ENCODE data around the gene SGO1. TPM values are rescaled to one million over a fixed set of nuclear protein-coding genes. Genes with fewer than 3 reads are reported as not detected.
"Not testable (repeated sequence)": the region's sequence is repeated elsewhere in the genome, so short reads cannot be mapped to it uniquely, and the experiment has no call there.

The SGO1 gene
- total and polyA plus RNA-seq, 4 experiments from 2014 or later: 0.38 to 0.59 (median 0.53) TPM

- ChIA-PET CTCF (ENCODE audit: partially characterized antibody) (no interaction called here), POLR2A (ENCODE audit: partially characterized antibody) (no interaction called here)
- H3K27me3 Mint-ChIP-seq: no peaks in the 10 kb centered on the region
- DNase-seq: no peak
- H3K27ac ChIP-seq (ENCODE audit: low read depth, low read length): no peak overlapping the region
- H3K4me1 ChIP-seq (ENCODE audit: insufficient read depth, low read length): no peaks in the 10 kb centered on the region
- H3K36me3 Mint-ChIP-seq: peaks cover 0 to 7% of the 10 kb centered on the region in 2 donors
- intact Hi-C loops (cut with micrococcal nuclease): no loop called here
- no peaks in the 10 kb centered on the region for H3K36me3 ChIP-seq (ENCODE audit: insufficient read depth, low read length)
- no peaks in the 10 kb centered on the region for H3K27me3 ChIP-seq (ENCODE audit: insufficient read depth, low read length)
- no peaks in the 10 kb centered on the region for H3K4me1 Mint-ChIP-seq
- no peak overlapping the region for H3K4me3 ChIP-seq (ENCODE audit: low read length in 2 of 2)
- H3K27ac Mint-ChIP-seq: no peak overlapping the region
- H3K4me3 Mint-ChIP-seq: no peak overlapping the region
- H3K9me3 Mint-ChIP-seq: peaks cover 0 to 4% (median 0%) of the 10 kb centered on the region in 8 donors
- no peaks in the 10 kb centered on the region for H3K9me3 ChIP-seq (ENCODE audit: control insufficient read depth in 1 of 2, low read length in 2 of 2)
Measured at GRCh38 chr3:20215636-20216035, 29.6 kb upstream of the SGO1 start.

GRCh38 chr3:20213491-20213890 lies 27.5 kb upstream of the SGO1 start:
- H3K36me3 ChIP-seq (ENCODE audit: insufficient read depth, low read length); CTCF ChIA-PET (ENCODE audit: partially characterized antibody); H3K4me3 ChIP-seq (ENCODE audit: low read length in 2 of 2); POLR2A ChIA-PET (ENCODE audit: partially characterized antibody); H3K4me1 Mint-ChIP-seq; H3K27me3 ChIP-seq (ENCODE audit: insufficient read depth, low read length); H3K9me3 ChIP-seq (ENCODE audit: control insufficient read depth in 1 of 2, low read length in 2 of 2); H3K9me3 Mint-ChIP-seq; intact Hi-C loops (cut with micrococcal nuclease); H3K27ac ChIP-seq (ENCODE audit: low read depth, low read length); DNase-seq; H3K4me1 ChIP-seq (ENCODE audit: insufficient read depth, low read length); H3K4me3 Mint-ChIP-seq; H3K27me3 Mint-ChIP-seq; H3K27ac Mint-ChIP-seq: not testable (repeated sequence)
- peaks cover 0 to 11% of the 10 kb centered on the region in 2 donors for H3K36me3 Mint-ChIP-seq

GRCh38 chr3:20207945-20208344 lies 21.9 kb upstream of the SGO1 start:
- Mint-ChIP-seq H3K36me3 (peaks cover 5 to 21% of the 10 kb centered on the region in 2 donors), H3K9me3 (peaks cover 0 to 23% (median 13%) of the 10 kb centered on the region in 8 donors)
- H3K4me1 Mint-ChIP-seq; H3K36me3 ChIP-seq (ENCODE audit: insufficient read depth, low read length); CTCF ChIA-PET (ENCODE audit: partially characterized antibody); H3K27ac ChIP-seq (ENCODE audit: low read depth, low read length); H3K4me3 ChIP-seq (ENCODE audit: low read length in 2 of 2); H3K27me3 ChIP-seq (ENCODE audit: insufficient read depth, low read length); H3K4me1 ChIP-seq (ENCODE audit: insufficient read depth, low read length); H3K9me3 ChIP-seq (ENCODE audit: control insufficient read depth in 1 of 2, low read length in 2 of 2); POLR2A ChIA-PET (ENCODE audit: partially characterized antibody); intact Hi-C loops (cut with micrococcal nuclease); H3K27me3 Mint-ChIP-seq; DNase-seq; H3K4me3 Mint-ChIP-seq; H3K27ac Mint-ChIP-seq: not testable (repeated sequence)

GRCh38 chr3:20205898-20206297 lies 19.9 kb upstream of the SGO1 start:
- H3K27me3 Mint-ChIP-seq; H3K4me3 Mint-ChIP-seq; POLR2A ChIA-PET (ENCODE audit: partially characterized antibody): not testable (repeated sequence)

DNA sequence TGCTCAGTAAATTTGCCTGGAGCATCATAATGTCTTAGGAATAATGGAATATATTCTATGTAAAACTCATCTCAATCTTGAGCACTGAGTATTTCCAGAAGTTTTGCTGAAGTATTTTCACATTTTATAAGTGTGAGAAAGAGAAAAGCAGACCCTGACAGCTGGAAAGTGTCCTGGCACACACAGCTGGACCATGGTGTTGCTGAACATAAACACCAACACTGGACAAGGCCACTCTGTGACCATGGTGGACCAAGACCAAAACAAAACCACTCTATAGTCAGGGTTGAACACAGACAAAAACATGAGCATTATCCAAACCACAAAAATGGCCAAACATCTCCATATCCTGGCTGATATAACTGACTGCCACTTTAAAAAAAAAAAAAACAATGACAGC lies 15.1 kb upstream of the SGO1 start:
- intact Hi-C loops (cut with micrococcal nuclease): no loop called here
- H3K27ac ChIP-seq (ENCODE audit: low read depth, low read length): no peak overlapping the region
- Mint-ChIP-seq H3K27ac (no peak overlapping the region), H3K4me3 (no peak overlapping the region), H3K9me3 (peaks cover 0 to 9% (median 4%) of the 10 kb centered on the region in 8 donors), H3K4me1 (peaks cover 7 to 12% (median 9%) of the 10 kb centered on the region in 4 donors), H3K36me3 (peaks cover 0 to 6% of the 10 kb centered on the region in 2 donors), H3K27me3 (no peaks in the 10 kb centered on the region)
- H3K27me3 ChIP-seq (ENCODE audit: insufficient read depth, low read length): no peaks in the 10 kb centered on the region
- no peaks in the 10 kb centered on the region for H3K9me3 ChIP-seq (ENCODE audit: control insufficient read depth in 1 of 2, low read length in 2 of 2)
- peaks cover 10% of the 10 kb centered on the region for H3K4me1 ChIP-seq (ENCODE audit: insufficient read depth, low read length)
- ChIA-PET POLR2A (ENCODE audit: partially characterized antibody) (no interaction called here), CTCF (ENCODE audit: partially characterized antibody) (interaction anchor here (0.7 kb wide), 1 partner anchor 15 kb away, joined by 3 read pairs; the partner anchor contains the start of gene SGO1)
- DNase-seq: no peak
- no peak overlapping the region for H3K4me3 ChIP-seq (ENCODE audit: low read length in 2 of 2)
- no peaks in the 10 kb centered on the region for H3K36me3 ChIP-seq (ENCODE audit: insufficient read depth, low read length)

More at GRCh38 chr3:20205898-20206297, 19.9 kb upstream of the SGO1 start:
- intact Hi-C loops (cut with micrococcal nuclease); DNase-seq; H3K36me3 ChIP-seq (ENCODE audit: insufficient read depth, low read length); H3K4me1 Mint-ChIP-seq; H3K27me3 ChIP-seq (ENCODE audit: insufficient read depth, low read length); H3K27ac Mint-ChIP-seq; H3K4me3 ChIP-seq (ENCODE audit: low read length in 2 of 2); H3K27ac ChIP-seq (ENCODE audit: low read depth, low read length); H3K9me3 ChIP-seq (ENCODE audit: control insufficient read depth in 1 of 2, low read length in 2 of 2); H3K4me1 ChIP-seq (ENCODE audit: insufficient read depth, low read length): not testable (repeated sequence)
- Mint-ChIP-seq H3K9me3 (peaks cover 0 to 23% (median 13%) of the 10 kb centered on the region in 8 donors), H3K36me3 (peaks cover 5 to 18% of the 10 kb centered on the region in 2 donors)
- CTCF ChIA-PET (ENCODE audit: partially characterized antibody): interaction anchor here (0.7 kb wide), 1 partner anchor 19 kb away, joined by 3 read pairs; no protein-coding TSS in a partner anchor

- Histone ChIP-seq H3K27ac (ENCODE audit: low read depth, low read length) (no peak overlapping the region), H3K27me3 (ENCODE audit: insufficient read depth, low read length) (no peaks in the 10 kb centered on the region), H3K4me1 (ENCODE audit: insufficient read depth, low read length) (peaks cover 10% of the 10 kb centered on the region), H3K4me3 (ENCODE audit: low read length in 2 of 2) (no peak overlapping the region), H3K36me3 (ENCODE audit: insufficient read depth, low read length) (no peaks in the 10 kb centered on the region), H3K9me3 (ENCODE audit: control insufficient read depth in 1 of 2, low read length in 2 of 2) (no peaks in the 10 kb centered on the region)
- Mint-ChIP-seq H3K27ac (peak overlapping the region in 4 of 7 donors; percentile 2 to 77 (median 8)), H3K4me1 (peaks cover 7 to 12% (median 9%) of the 10 kb centered on the region in 4 donors), H3K4me3 (peak overlapping the region in 4 of 8 donors; percentile 8 to 58 (median 24)), H3K27me3 (no peaks in the 10 kb centered on the region), H3K36me3 (no peaks in the 10 kb centered on the region), H3K9me3 (no peaks in the 10 kb centered on the region)
- DNase-seq: no peak
- ChIA-PET CTCF (ENCODE audit: partially characterized antibody) (interaction anchor here (1.6 kb wide), 1 partner anchor 331 kb away, joined by 3 read pairs; no protein-coding TSS in a partner anchor), POLR2A (ENCODE audit: partially characterized antibody) (interaction anchor here (0.8 kb wide), 1 partner anchor 11 kb away, joined by 3 read pairs; the partner anchor contains the start of gene SGO1)
- intact Hi-C loops (cut with micrococcal nuclease): no loop called here
Measured at GRCh38 chr3:20197775-20198174, 11.8 kb upstream of the SGO1 start.

DNA sequence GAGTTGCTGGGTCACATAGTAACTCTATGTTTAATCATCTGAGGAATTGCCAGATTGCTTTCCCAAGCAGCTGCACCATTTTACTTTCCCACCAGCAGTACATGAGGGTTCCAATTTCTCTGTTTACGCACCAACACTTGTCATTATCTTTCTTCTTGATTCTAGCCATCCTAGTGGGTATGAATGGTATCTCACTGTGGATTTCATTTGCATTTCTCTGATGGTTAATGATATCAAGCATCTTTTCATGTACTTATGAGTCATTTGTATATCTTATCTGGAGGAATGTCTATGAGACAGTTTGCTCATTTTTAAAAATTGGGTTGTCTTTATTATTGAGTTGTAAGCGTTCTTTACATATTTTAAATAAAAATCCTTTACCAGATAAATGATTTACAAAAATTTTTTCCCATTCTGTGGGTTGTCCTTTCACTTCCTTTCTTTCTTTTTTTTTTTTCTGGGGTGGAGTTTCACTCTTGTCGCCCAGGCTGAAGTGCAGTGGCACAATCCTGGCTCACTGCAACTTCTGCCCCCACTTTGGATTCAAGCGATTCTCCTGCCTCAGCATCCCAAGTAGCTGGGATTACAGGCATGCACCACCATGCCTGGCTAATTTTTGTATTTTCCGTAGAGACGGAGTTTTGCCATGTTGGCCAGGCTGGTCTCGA lies 8.9 kb upstream of the SGO1 start:
- Mint-ChIP-seq H3K4me3 (no peak overlapping the region), H3K36me3 (no peaks in the 10 kb centered on the region), H3K9me3 (no peaks in the 10 kb centered on the region), H3K27me3 (no peaks in the 10 kb centered on the region), H3K27ac (peak overlapping the region in 1 of 7 donors; percentile 18), H3K4me1 (peaks cover 5 to 7% (median 6%) of the 10 kb centered on the region in 4 donors)
- POLR2A ChIA-PET (ENCODE audit: partially characterized antibody): no interaction called here
- intact Hi-C loops (cut with micrococcal nuclease): no loop called here
- H3K9me3 ChIP-seq (ENCODE audit: control insufficient read depth in 1 of 2, low read length in 2 of 2): no peaks in the 10 kb centered on the region
- no peak overlapping the region for H3K4me3 ChIP-seq (ENCODE audit: low read length in 2 of 2)
- peaks cover 10% of the 10 kb centered on the region for H3K4me1 ChIP-seq (ENCODE audit: insufficient read depth, low read length)
- CTCF ChIA-PET (ENCODE audit: partially characterized antibody): no interaction called here
- H3K36me3 ChIP-seq (ENCODE audit: insufficient read depth, low read length): no peaks in the 10 kb centered on the region
- DNase-seq: no peak
- H3K27ac ChIP-seq (ENCODE audit: low read depth, low read length): no peak overlapping the region
- H3K27me3 ChIP-seq (ENCODE audit: insufficient read depth, low read length): no peaks in the 10 kb centered on the region
